ENCODE measurements around the gene ADCY5.

Gene ADCY5

GRCh38 chr3:123320221-123320620, 128.7 kb downstream of the ADCY5 start:
- no peak for DNase-seq

- no peak for DNase-seq
Measured at GRCh38 chr3:123319760-123320159, 129.1 kb downstream of the ADCY5 start.

- no peak for DNase-seq
Measured at GRCh38 chr3:123318374-123318773, 130.5 kb downstream of the ADCY5 start.

- no peak for DNase-seq
Measured at GRCh38 chr3:123317716-123318115, 131.2 kb downstream of the ADCY5 start.

GRCh38 chr3:123315271-123315595, 133.7 kb downstream of the ADCY5 start:
- no peak for DNase-seq

GRCh38 chr3:123314359-123315270, 134.3 kb downstream of the ADCY5 start:
- DNase-seq: no peak

- DNase-seq: no peak
Measured at GRCh38 chr3:123313889-123314288, 135.0 kb downstream of the ADCY5 start.

- no peak for DNase-seq
Measured at GRCh38 chr3:123312331-123313265, 136.3 kb downstream of the ADCY5 start.

GRCh38 chr3:123311201-123311600, 137.7 kb downstream of the ADCY5 start:
- DNase-seq: no peak

GRCh38 chr3:123310741-123311140, 138.1 kb downstream of the ADCY5 start:
- DNase-seq: no peak

GRCh38 chr3:123310186-123310585, 138.7 kb downstream of the ADCY5 start:
- DNase-seq: no peak

GRCh38 chr3:123307064-123307463, 141.8 kb downstream of the ADCY5 start:
- DNase-seq: no peak

GRCh38 chr3:123305192-123305591, 143.7 kb downstream of the ADCY5 start:
- DNase-seq: no peak

GRCh38 chr3:123303976-123304560, 144.8 kb downstream of the ADCY5 start:
- DNase-seq: no peak

- no peak for DNase-seq
Measured at GRCh38 chr3:123302961-123303360, 145.9 kb downstream of the ADCY5 start.

- DNase-seq: no peak
Measured at GRCh38 chr3:123301331-123302184, 147.3 kb downstream of the ADCY5 start.

GRCh38 chr3:123300583-123300982, 148.3 kb downstream of the ADCY5 start:
- DNase-seq: no peak

GRCh38 chr3:123300056-123300455, 148.8 kb downstream of the ADCY5 start:
- no peak for DNase-seq

- DNase-seq: no peak
Measured at GRCh38 chr3:123299581-123299980, 149.3 kb downstream of the ADCY5 start.

- DNase-seq: no peak
Measured at GRCh38 chr3:123298903-123299302, 150.0 kb downstream of the ADCY5 start.

- no peak for DNase-seq
Measured at GRCh38 chr3:123297627-123297899, 151.3 kb downstream of the ADCY5 start.

- DNase-seq: no peak
Measured at GRCh38 chr3:123296836-123297626, 151.9 kb downstream of the ADCY5 start.

Measured in activated CD4-positive, CD25-positive, alpha-beta regulatory T cell treated with anti-CD3 and anti-CD28 coated beads, Interleukin-2, amount 50 U/mL, for 72 hours (primary cell).